Measurements from ENCODE around the gene CHKB.
"Not testable (repeated sequence)": the region's sequence is repeated elsewhere in the genome, so short reads cannot be mapped to it uniquely, and the experiment has no call there.

Gene CHKB

GRCh38 chr22:50624347-50625130, 41.9 kb upstream of the CHKB start:
- WGBS, 2 experiments = 89 to 90% methylated on average over 15 to 16 of the region's 16 CpGs
- no peak overlapping the region for H3K27ac ChIP-seq (ENCODE audit: insufficient read depth, low read depth, low read length, poor library complexity, severe bottlenecking)
- peaks cover 15% of the 10 kb centered on the region for H3K27me3 ChIP-seq (ENCODE audit: control insufficient read depth, insufficient read depth, low read length, poor library complexity, severe bottlenecking)
- no peak overlapping the region for H3K4me3 ChIP-seq (ENCODE audit: insufficient read depth, low read depth, low read length)
- H3K36me3 ChIP-seq (ENCODE audit: control insufficient read depth, insufficient read depth, low read length) = no peaks in the 10 kb centered on the region
- peaks cover 22% of the 10 kb centered on the region for H3K4me1 ChIP-seq (ENCODE audit: control insufficient read depth, insufficient read depth, low read length)
- no peaks in the 10 kb centered on the region for H3K9me3 ChIP-seq (ENCODE audit: control insufficient read depth, low read length)

GRCh38 chr22:50622723-50623327, 40.2 kb upstream of the CHKB start:
- no peaks in the 10 kb centered on the region for H3K36me3 ChIP-seq (ENCODE audit: control insufficient read depth, insufficient read depth, low read length)
- no peak overlapping the region for H3K27ac ChIP-seq (ENCODE audit: insufficient read depth, low read depth, low read length, poor library complexity, severe bottlenecking)
- 86 to 89% methylated on average over 16 of the region's 16 CpGs for WGBS, 2 experiments
- peaks cover 13% of the 10 kb centered on the region for H3K27me3 ChIP-seq (ENCODE audit: control insufficient read depth, insufficient read depth, low read length, poor library complexity, severe bottlenecking)
- no peaks in the 10 kb centered on the region for H3K9me3 ChIP-seq (ENCODE audit: control insufficient read depth, low read length)
- H3K4me3 ChIP-seq (ENCODE audit: insufficient read depth, low read depth, low read length) = no peak overlapping the region
- peaks cover 17% of the 10 kb centered on the region for H3K4me1 ChIP-seq (ENCODE audit: control insufficient read depth, insufficient read depth, low read length)

- no peak overlapping the region for H3K27ac ChIP-seq (ENCODE audit: insufficient read depth, low read depth, low read length, poor library complexity, severe bottlenecking)
- WGBS, 2 experiments = 61 to 65% methylated on average over 18 of the region's 18 CpGs
- H3K27me3 ChIP-seq (ENCODE audit: control insufficient read depth, insufficient read depth, low read length, poor library complexity, severe bottlenecking) = peaks cover 13% of the 10 kb centered on the region
- H3K36me3 ChIP-seq (ENCODE audit: control insufficient read depth, insufficient read depth, low read length) = no peaks in the 10 kb centered on the region
- no peaks in the 10 kb centered on the region for H3K9me3 ChIP-seq (ENCODE audit: control insufficient read depth, low read length)
- no peak overlapping the region for H3K4me3 ChIP-seq (ENCODE audit: insufficient read depth, low read depth, low read length)
- peaks cover 15% of the 10 kb centered on the region for H3K4me1 ChIP-seq (ENCODE audit: control insufficient read depth, insufficient read depth, low read length)
These were observed 39.5 kb upstream of the CHKB start for GRCh38 chr22:50621948-50622722.

GRCh38 chr22:50621356-50621880, 38.8 kb upstream of the CHKB start:
- Histone ChIP-seq H3K9me3 (ENCODE audit: control insufficient read depth, low read length) (no peaks in the 10 kb centered on the region), H3K4me3 (ENCODE audit: insufficient read depth, low read depth, low read length) (no peak overlapping the region), H3K27ac (ENCODE audit: insufficient read depth, low read depth, low read length, poor library complexity, severe bottlenecking) (no peak overlapping the region), H3K27me3 (ENCODE audit: control insufficient read depth, insufficient read depth, low read length, poor library complexity, severe bottlenecking) (peaks cover 13% of the 10 kb centered on the region), H3K36me3 (ENCODE audit: control insufficient read depth, insufficient read depth, low read length) (no peaks in the 10 kb centered on the region), H3K4me1 (ENCODE audit: control insufficient read depth, insufficient read depth, low read length) (peaks cover 11% of the 10 kb centered on the region)
- 61 to 64% methylated on average over 10 of the region's 10 CpGs for WGBS, 2 experiments

DNA sequence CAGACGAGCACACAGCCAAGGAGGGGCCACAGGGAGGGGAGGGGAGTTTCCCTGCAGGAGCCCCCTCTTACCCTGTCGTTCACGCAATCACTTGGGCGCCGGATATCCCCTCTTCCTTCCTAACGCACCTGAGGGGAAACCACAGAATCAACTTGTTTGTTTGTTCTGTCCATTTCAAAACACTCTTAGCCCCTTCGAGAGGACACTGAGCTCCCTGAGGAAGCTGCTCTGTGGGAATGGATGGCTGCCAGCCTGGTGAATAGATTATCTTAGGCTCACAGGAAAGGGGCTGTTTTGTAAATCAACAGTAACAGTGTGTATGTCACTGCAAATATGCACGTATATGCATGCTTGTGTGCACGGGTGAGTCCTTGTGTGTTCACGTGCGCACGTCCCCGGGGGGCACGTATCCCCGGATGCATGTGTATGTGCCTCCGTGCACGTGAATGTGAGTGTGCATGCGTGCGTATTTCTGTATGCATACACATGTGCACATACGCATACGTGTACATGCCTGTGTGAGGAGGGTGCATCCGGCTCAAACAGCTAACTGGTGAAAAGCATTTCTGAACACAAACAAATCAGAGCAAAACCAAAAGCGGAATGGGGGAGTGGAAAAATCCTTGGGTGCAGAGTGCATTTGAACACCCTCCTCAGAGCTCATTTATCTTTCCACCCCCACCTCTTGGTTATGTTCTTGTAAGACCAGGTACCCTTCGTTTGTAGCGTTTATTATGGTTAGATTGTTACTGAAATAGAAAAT, 38.1 kb upstream of the CHKB start:
- Histone ChIP-seq H3K9me3 (ENCODE audit: control insufficient read depth, low read length) (no peaks in the 10 kb centered on the region), H3K4me3 (ENCODE audit: insufficient read depth, low read depth, low read length) (peak overlapping the region; percentile 27), H3K27ac (ENCODE audit: insufficient read depth, low read depth, low read length, poor library complexity, severe bottlenecking) (no peak overlapping the region), H3K27me3 (ENCODE audit: control insufficient read depth, insufficient read depth, low read length, poor library complexity, severe bottlenecking) (peaks cover 13% of the 10 kb centered on the region), H3K4me1 (ENCODE audit: control insufficient read depth, insufficient read depth, low read length) (peaks cover 11% of the 10 kb centered on the region), H3K36me3 (ENCODE audit: control insufficient read depth, insufficient read depth, low read length) (no peaks in the 10 kb centered on the region)
- WGBS, 2 experiments = 58% methylated on average over 25 of the region's 25 CpGs

DNA sequence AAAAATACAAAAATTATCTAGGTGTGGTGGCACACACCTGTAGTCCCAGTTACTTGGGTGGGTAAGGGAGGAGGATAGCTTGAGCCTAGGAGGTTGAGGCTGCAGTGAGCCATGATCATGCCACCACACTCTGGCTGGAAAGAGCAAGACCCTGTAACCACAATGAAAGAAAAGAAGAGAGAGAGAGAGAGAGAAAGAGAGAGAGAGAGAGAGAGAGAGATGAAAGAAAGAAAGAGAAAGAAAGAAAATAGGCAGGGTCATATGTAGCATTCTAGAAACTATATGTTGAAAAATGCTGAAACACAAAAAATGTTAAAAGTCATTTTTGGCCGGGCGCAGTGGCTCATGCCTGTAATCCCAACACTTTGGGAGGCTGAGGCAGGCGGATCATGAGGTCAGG, 31.6 kb upstream of the CHKB start:
- not testable (repeated sequence) for H3K27me3 ChIP-seq (ENCODE audit: control insufficient read depth, insufficient read depth, low read length, poor library complexity, severe bottlenecking); H3K27ac ChIP-seq (ENCODE audit: insufficient read depth, low read depth, low read length, poor library complexity, severe bottlenecking); H3K36me3 ChIP-seq (ENCODE audit: control insufficient read depth, insufficient read depth, low read length); H3K4me3 ChIP-seq (ENCODE audit: insufficient read depth, low read depth, low read length); H3K9me3 ChIP-seq (ENCODE audit: control insufficient read depth, low read length); H3K4me1 ChIP-seq (ENCODE audit: control insufficient read depth, insufficient read depth, low read length)
- WGBS, 2 experiments = 89 to 97% methylated on average over 3 of the region's 3 CpGs

- Histone ChIP-seq H3K9me3 (ENCODE audit: control insufficient read depth, low read length) (no peaks in the 10 kb centered on the region), H3K27ac (ENCODE audit: insufficient read depth, low read depth, low read length, poor library complexity, severe bottlenecking) (no peak overlapping the region), H3K4me1 (ENCODE audit: control insufficient read depth, insufficient read depth, low read length) (no peaks in the 10 kb centered on the region), H3K27me3 (ENCODE audit: control insufficient read depth, insufficient read depth, low read length, poor library complexity, severe bottlenecking) (peaks cover 8% of the 10 kb centered on the region), H3K4me3 (ENCODE audit: insufficient read depth, low read depth, low read length) (no peak overlapping the region), H3K36me3 (ENCODE audit: control insufficient read depth, insufficient read depth, low read length) (no peaks in the 10 kb centered on the region)
- WGBS, 2 experiments = 86 to 88% methylated on average over 22 of the region's 22 CpGs
These were observed 30.8 kb upstream of the CHKB start for GRCh38 chr22:50613291-50613981.

GRCh38 chr22:50612528-50613221, 30.0 kb upstream of the CHKB start:
- peaks cover 14% of the 10 kb centered on the region for H3K27me3 ChIP-seq (ENCODE audit: control insufficient read depth, insufficient read depth, low read length, poor library complexity, severe bottlenecking)
- H3K27ac ChIP-seq (ENCODE audit: insufficient read depth, low read depth, low read length, poor library complexity, severe bottlenecking) = no peak overlapping the region
- H3K9me3 ChIP-seq (ENCODE audit: control insufficient read depth, low read length) = no peaks in the 10 kb centered on the region
- no peaks in the 10 kb centered on the region for H3K36me3 ChIP-seq (ENCODE audit: control insufficient read depth, insufficient read depth, low read length)
- no peaks in the 10 kb centered on the region for H3K4me1 ChIP-seq (ENCODE audit: control insufficient read depth, insufficient read depth, low read length)
- 45 to 47% methylated on average over 31 of the region's 31 CpGs for WGBS, 2 experiments
- no peak overlapping the region for H3K4me3 ChIP-seq (ENCODE audit: insufficient read depth, low read depth, low read length)

DNA sequence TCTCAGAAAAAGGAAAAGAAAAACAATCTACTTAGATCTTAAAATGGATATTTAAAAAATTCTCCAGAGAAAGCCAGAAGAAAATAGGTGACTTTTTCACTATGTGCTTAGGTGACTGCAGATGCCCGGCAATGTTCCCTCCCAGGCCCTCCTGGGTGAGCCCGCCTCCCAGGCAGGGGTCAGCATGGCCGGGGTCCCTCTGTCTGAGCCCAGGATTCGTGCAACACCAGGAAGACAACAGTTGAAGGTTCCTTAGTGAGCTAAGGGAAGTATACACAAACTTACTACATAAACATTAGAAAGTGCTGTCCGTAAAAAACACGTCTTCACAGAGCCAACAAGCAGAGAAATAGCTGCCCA, 29.5 kb upstream of the CHKB start:
- Histone ChIP-seq H3K27ac (ENCODE audit: insufficient read depth, low read depth, low read length, poor library complexity, severe bottlenecking) (no peak overlapping the region), H3K27me3 (ENCODE audit: control insufficient read depth, insufficient read depth, low read length, poor library complexity, severe bottlenecking) (peaks cover 19% of the 10 kb centered on the region), H3K9me3 (ENCODE audit: control insufficient read depth, low read length) (no peaks in the 10 kb centered on the region), H3K4me3 (ENCODE audit: insufficient read depth, low read depth, low read length) (no peak overlapping the region), H3K4me1 (ENCODE audit: control insufficient read depth, insufficient read depth, low read length) (no peaks in the 10 kb centered on the region), H3K36me3 (ENCODE audit: control insufficient read depth, insufficient read depth, low read length) (no peaks in the 10 kb centered on the region)
- 81 to 86% methylated on average over 6 of the region's 6 CpGs for WGBS, 2 experiments

Data from ectodermal cell (in vitro differentiated cells).